Upper lobe of left lung (tissue), 4 donors: ENCODE data around the gene PTPRM.

Experiments
- CTCF ChIP-seq, 6 experiments: fragments of 450-650 bp in 4 of 6; fragments of 200-600 bp in 2 of 6; sonication (generic) in 2 of 6; IDR thresholded peaks; one replicate each; pipeline ENCODE4 v1.5.1; 2016 to 2019; ENCODE audit warnings: antibody characterized with exemption in 6 of 6
- POLR2A ChIP-seq, 4 donors: fragments of 450-650 bp; IDR thresholded peaks; one replicate each; pipeline ENCODE4 v1.5.1; 2016 to 2017; ENCODE audit warnings: antibody characterized with exemption in 4 of 4, mild to moderate bottlenecking in 2 of 4

GRCh38 chr18:8065773-8066172 lies 498.7 kb downstream of the PTPRM start:
- TF ChIP-seq CTCF (IDR thresholded peaks at IDR 0.05) (no peak), POLR2A (IDR thresholded peaks at IDR 0.05) (no peak)
